Measurements from ENCODE around the gene FUZ.

GRCh38 chr19:49774969-49775368 is 38.1 kb downstream of the FUZ start:
- TF ChIP-seq POLR2AphosphoS5 (IDR thresholded peaks at IDR 0.05; ENCODE audit: low read depth, low read length) (no peak), TAF1 (IDR thresholded peaks at IDR 0.05; ENCODE audit: borderline replicate concordance, insufficient read depth, low read length) (no peak)
